ENCODE measurements around the gene ALOX15B.

The ALOX15B gene

GRCh38 chr17:8056232-8056975, 17.5 kb downstream of the ALOX15B start:
- H3K4me2 ChIP-seq (ENCODE audit: low read length): no peak overlapping the region
- TF ChIP-seq CTCF (IDR thresholded peaks at IDR 0.05; ENCODE audit: low read depth, low read length): no peak
- TF ChIP-seq EZH2phosphoT487 (IDR thresholded peaks at IDR 0.05; ENCODE audit: low read depth): no peak
- H3K27ac ChIP-seq (ENCODE audit: low read length): no peak overlapping the region
- H2AFZ ChIP-seq (ENCODE audit: low read depth, low read length): no peak overlapping the region
- no peaks in the 10 kb centered on the region for H3K9me3 ChIP-seq (ENCODE audit: insufficient read depth, low read length)
- peaks cover 12% of the 10 kb centered on the region for H3K27me3 ChIP-seq (ENCODE audit: low read depth, low read length)
- no peaks in the 10 kb centered on the region for H3K36me3 ChIP-seq (replicated peaks; ENCODE audit: low read depth, low read length)
- H3K4me1 ChIP-seq (ENCODE audit: low read length): peaks cover 30% of the 10 kb centered on the region
- H3K4me3 ChIP-seq (ENCODE audit: low read length): no peak overlapping the region
- no peak overlapping the region for H3K9ac ChIP-seq (ENCODE audit: low read length)
- H4K20me1 ChIP-seq (ENCODE audit: insufficient read depth, low read length): no peaks in the 10 kb centered on the region
- H3K79me2 ChIP-seq (ENCODE audit: low read length): no peaks in the 10 kb centered on the region

- Histone ChIP-seq H3K4me1 (ENCODE audit: low read length) (peaks cover 32% of the 10 kb centered on the region), H3K27me3 (ENCODE audit: low read depth, low read length) (peaks cover 12% of the 10 kb centered on the region), H3K9ac (ENCODE audit: low read length) (no peak overlapping the region; the same call in 1 of the 2 replicates), H3K4me3 (ENCODE audit: low read length) (peak overlapping the region; percentile 77; the same call in 1 of the 2 replicates), H3K79me2 (ENCODE audit: low read length) (no peaks in the 10 kb centered on the region), H3K9me3 (ENCODE audit: insufficient read depth, low read length) (no peaks in the 10 kb centered on the region), H2AFZ (ENCODE audit: low read depth, low read length) (0 out of 2 replicates have a peak overlapping the region, but pooled peaks have one; percentile 2), H4K20me1 (ENCODE audit: insufficient read depth, low read length) (no peaks in the 10 kb centered on the region), H3K27ac (ENCODE audit: low read length) (no peak overlapping the region), H3K4me2 (ENCODE audit: low read length) (peak overlapping the region; percentile 86), H3K36me3 (replicated peaks; ENCODE audit: low read depth, low read length) (no peaks in the 10 kb centered on the region)
- TF ChIP-seq EZH2phosphoT487 (IDR thresholded peaks at IDR 0.05; ENCODE audit: low read depth) (no peak), CTCF (IDR thresholded peaks at IDR 0.05; ENCODE audit: low read depth, low read length) (no peak)
Measured at GRCh38 chr17:8056976-8057625, 18.2 kb downstream of the ALOX15B start.

- no peaks in the 10 kb centered on the region for H3K36me3 ChIP-seq (replicated peaks; ENCODE audit: low read depth, low read length)
- H3K4me3 ChIP-seq (ENCODE audit: low read length): peak overlapping the region; percentile 77
- TF ChIP-seq CTCF (IDR thresholded peaks at IDR 0.05; ENCODE audit: low read depth, low read length): peak; percentile 60
- TF ChIP-seq EZH2phosphoT487 (IDR thresholded peaks at IDR 0.05; ENCODE audit: low read depth): no peak
- peaks cover 32% of the 10 kb centered on the region for H3K4me1 ChIP-seq (ENCODE audit: low read length)
- H3K9ac ChIP-seq (ENCODE audit: low read length): peak overlapping the region; percentile 59
- no peaks in the 10 kb centered on the region for H3K79me2 ChIP-seq (ENCODE audit: low read length)
- peak overlapping the region; percentile 86 for H3K4me2 ChIP-seq (ENCODE audit: low read length)
- peak overlapping the region; percentile 97 for H2AFZ ChIP-seq (ENCODE audit: low read depth, low read length)
- H4K20me1 ChIP-seq (ENCODE audit: insufficient read depth, low read length): no peaks in the 10 kb centered on the region
- H3K27me3 ChIP-seq (ENCODE audit: low read depth, low read length): peaks cover 16% of the 10 kb centered on the region
- no peaks in the 10 kb centered on the region for H3K9me3 ChIP-seq (ENCODE audit: insufficient read depth, low read length)
- no peak overlapping the region for H3K27ac ChIP-seq (ENCODE audit: low read length)
Measured at GRCh38 chr17:8057691-8058114, 18.8 kb downstream of the ALOX15B start.

GRCh38 chr17:8059131-8059530, 20.3 kb downstream of the ALOX15B start:
- Histone ChIP-seq H3K79me2 (ENCODE audit: low read length) (no peaks in the 10 kb centered on the region), H3K9me3 (ENCODE audit: insufficient read depth, low read length) (no peaks in the 10 kb centered on the region), H3K9ac (ENCODE audit: low read length) (no peak overlapping the region), H2AFZ (ENCODE audit: low read depth, low read length) (no peak overlapping the region), H3K27me3 (ENCODE audit: low read depth, low read length) (peaks cover 16% of the 10 kb centered on the region), H3K4me2 (ENCODE audit: low read length) (peak overlapping the region; percentile 43), H3K4me3 (ENCODE audit: low read length) (peak overlapping the region; percentile 31), H3K36me3 (replicated peaks; ENCODE audit: low read depth, low read length) (no peaks in the 10 kb centered on the region), H3K27ac (ENCODE audit: low read length) (no peak overlapping the region), H4K20me1 (ENCODE audit: insufficient read depth, low read length) (no peaks in the 10 kb centered on the region), H3K4me1 (ENCODE audit: low read length) (peaks cover 32% of the 10 kb centered on the region)
- TF ChIP-seq EZH2phosphoT487 (IDR thresholded peaks at IDR 0.05; ENCODE audit: low read depth) (no peak), CTCF (IDR thresholded peaks at IDR 0.05; ENCODE audit: low read depth, low read length) (no peak)
